ENCODE measurements around the gene HTRA2.
"Not testable (repeated sequence)": the region's sequence is repeated elsewhere in the genome, so short reads cannot be mapped to it uniquely, and the experiment has no call there.

Gene HTRA2

GRCh38 chr2:74482801-74483674 is 46.7 kb upstream of the HTRA2 start, which contains the start of the genes CCDC142 and TTC31:
TSS of gene CCDC142 (minus strand) at chr2:74482998. CDS start at chr2:74482837, 161 bp downstream.
TSS of gene TTC31 (plus strand) at chr2:74483081. CDS start at chr2:74483096, 15 bp downstream.
- Histone ChIP-seq H3K4me3 (ENCODE audit: low read length in 2 of 2) (peak within 1 kb of the TSS; percentile 81 to 85), H3K79me1 (ENCODE audit: low read depth, low read length) (peaks cover 12% of the 10 kb centered on the region), H4K91ac (ENCODE audit: low read depth, low read length, poor library complexity) (no peak within 1 kb of the TSS), H2BK12ac (ENCODE audit: low read length) (no peak within 1 kb of the TSS), H3K18ac (ENCODE audit: low read length) (peak within 1 kb of the TSS; percentile 99), H2AK5ac (ENCODE audit: low read depth, low read length) (peak within 1 kb of the TSS; percentile 91), H2AFZ (ENCODE audit: low read length) (peak within 1 kb of the TSS; percentile 93), H2BK5ac (ENCODE audit: low read length) (peak within 1 kb of the TSS; percentile 88), H2BK120ac (ENCODE audit: low read depth, low read length) (peak within 1 kb of the TSS; percentile 67), H4K8ac (ENCODE audit: low read depth, low read length) (peak within 1 kb of the TSS; percentile 78), H3K4me2 (ENCODE audit: insufficient read depth, low read length, poor library complexity, severe bottlenecking) (peak within 1 kb of the TSS; percentile 98), H3K9ac (ENCODE audit: low read depth, low read length, poor library complexity) (peak within 1 kb of the TSS; percentile 99), H3K4me1 (ENCODE audit: control insufficient read depth in 2 of 2, insufficient read depth in 1 of 2, low read depth in 1 of 2, low read length in 2 of 2) (peaks cover 9 to 14% of the 10 kb centered on the region in 2 donors), H3K14ac (ENCODE audit: low read length) (peak within 1 kb of the TSS; percentile 100), H3K23ac (ENCODE audit: low read depth, low read length, poor library complexity) (peak within 1 kb of the TSS; percentile 98), H3K4ac (ENCODE audit: low read length) (peak within 1 kb of the TSS; percentile 3), H3K27ac (replicated peaks; ENCODE audit: low read length) (peak within 1 kb of the TSS; percentile 75), H3K36me3 (replicated peaks in 1 of 2; ENCODE audit: control insufficient read depth in 2 of 2, insufficient read depth in 2 of 2, low read length in 2 of 2) (peaks cover 7 to 33% of the 10 kb centered on the region in 2 donors), H3K9me3 (replicated peaks in 1 of 2; ENCODE audit: control insufficient read depth in 2 of 2, insufficient read depth in 1 of 2, low read depth in 1 of 2, low read length in 2 of 2) (no peaks in the 10 kb centered on the region), H2BK15ac (ENCODE audit: low read length) (peak within 1 kb of the TSS; percentile 99), H3K27me3 (ENCODE audit: control insufficient read depth in 3 of 3, insufficient read depth in 3 of 3, low read depth in 1 of 3, low read length in 3 of 3) (no peaks in the 10 kb centered on the region)
- WGBS, 2 donors (ENCODE audit: extremely low coverage in 2 of 2, insufficient read length in 2 of 2, insufficient replicate concordance in 1 of 2) = no CpG with 5 or more reads among the region's 50 CpGs
- DNase-seq (ENCODE audit: low spot score) = peak; percentile 94

GRCh38 chr2:74483675-74484164 is 46.0 kb upstream of the HTRA2 start:
- Histone ChIP-seq H3K4me3 (ENCODE audit: low read length in 2 of 2) (peak overlapping the region; percentile 81 to 85), H3K4me1 (ENCODE audit: control insufficient read depth in 2 of 2, insufficient read depth in 1 of 2, low read depth in 1 of 2, low read length in 2 of 2) (peaks cover 9 to 14% of the 10 kb centered on the region in 2 donors), H2AFZ (ENCODE audit: low read length) (peak overlapping the region; percentile 93), H3K9ac (ENCODE audit: low read depth, low read length, poor library complexity) (peak overlapping the region; percentile 72), H3K4me2 (ENCODE audit: insufficient read depth, low read length, poor library complexity, severe bottlenecking) (peak overlapping the region; percentile 72), H3K27ac (replicated peaks; ENCODE audit: low read length) (peak overlapping the region; percentile 50), H3K79me1 (ENCODE audit: low read depth, low read length) (peaks cover 12% of the 10 kb centered on the region), H3K36me3 (replicated peaks in 1 of 2; ENCODE audit: control insufficient read depth in 2 of 2, insufficient read depth in 2 of 2, low read length in 2 of 2) (peaks cover 7 to 35% of the 10 kb centered on the region in 2 donors), H2BK5ac (ENCODE audit: low read length) (peak overlapping the region; percentile 88)
- H3K14ac ChIP-seq (ENCODE audit: low read length); H3K27me3 ChIP-seq (ENCODE audit: control insufficient read depth in 3 of 3, insufficient read depth in 3 of 3, low read depth in 1 of 3, low read length in 3 of 3); H4K8ac ChIP-seq (ENCODE audit: low read depth, low read length); H3K23ac ChIP-seq (ENCODE audit: low read depth, low read length, poor library complexity); H2BK12ac ChIP-seq (ENCODE audit: low read length); H3K9me3 ChIP-seq (replicated peaks in 1 of 2; ENCODE audit: control insufficient read depth in 2 of 2, insufficient read depth in 1 of 2, low read depth in 1 of 2, low read length in 2 of 2); H2BK120ac ChIP-seq (ENCODE audit: low read depth, low read length); H3K4ac ChIP-seq (ENCODE audit: low read length); H2AK5ac ChIP-seq (ENCODE audit: low read depth, low read length); H2BK15ac ChIP-seq (ENCODE audit: low read length); DNase-seq (ENCODE audit: low spot score); H4K91ac ChIP-seq (ENCODE audit: low read depth, low read length, poor library complexity); H3K18ac ChIP-seq (ENCODE audit: low read length): not testable (repeated sequence)
- no CpG with 5 or more reads among the region's 19 CpGs for WGBS, 2 donors (ENCODE audit: extremely low coverage in 2 of 2, insufficient read length in 2 of 2, insufficient replicate concordance in 1 of 2)

GRCh38 chr2:74486141-74486540 is 43.6 kb upstream of the HTRA2 start:
- DNase-seq (ENCODE audit: low spot score) = no peak
- Histone ChIP-seq H3K9ac (ENCODE audit: low read depth, low read length, poor library complexity) (no peak overlapping the region), H3K4me2 (ENCODE audit: insufficient read depth, low read length, poor library complexity, severe bottlenecking) (no peak overlapping the region), H3K9me3 (replicated peaks in 1 of 2; ENCODE audit: control insufficient read depth in 2 of 2, insufficient read depth in 1 of 2, low read depth in 1 of 2, low read length in 2 of 2) (no peaks in the 10 kb centered on the region), H2BK5ac (ENCODE audit: low read length) (no peak overlapping the region), H3K4ac (ENCODE audit: low read length) (no peak overlapping the region), H4K91ac (ENCODE audit: low read depth, low read length, poor library complexity) (no peak overlapping the region), H3K18ac (ENCODE audit: low read length) (no peak overlapping the region), H3K4me3 (ENCODE audit: low read length in 2 of 2) (no peak overlapping the region), H3K27ac (replicated peaks; ENCODE audit: low read length) (no peak overlapping the region), H3K27me3 (ENCODE audit: control insufficient read depth in 3 of 3, insufficient read depth in 3 of 3, low read depth in 1 of 3, low read length in 3 of 3) (no peaks in the 10 kb centered on the region), H2BK15ac (ENCODE audit: low read length) (no peak overlapping the region), H3K14ac (ENCODE audit: low read length) (no peak overlapping the region), H3K36me3 (replicated peaks in 1 of 2; ENCODE audit: control insufficient read depth in 2 of 2, insufficient read depth in 2 of 2, low read length in 2 of 2) (peaks cover 11 to 26% of the 10 kb centered on the region in 2 donors), H3K23ac (ENCODE audit: low read depth, low read length, poor library complexity) (no peak overlapping the region), H4K8ac (ENCODE audit: low read depth, low read length) (no peak overlapping the region), H3K4me1 (ENCODE audit: control insufficient read depth in 2 of 2, insufficient read depth in 1 of 2, low read depth in 1 of 2, low read length in 2 of 2) (peaks cover 7 to 10% of the 10 kb centered on the region in 2 donors), H2AK5ac (ENCODE audit: low read depth, low read length) (no peak overlapping the region), H2BK12ac (ENCODE audit: low read length) (no peak overlapping the region), H2BK120ac (ENCODE audit: low read depth, low read length) (no peak overlapping the region), H3K79me1 (ENCODE audit: low read depth, low read length) (peaks cover 12% of the 10 kb centered on the region), H2AFZ (ENCODE audit: low read length) (no peak overlapping the region)
- WGBS, 2 donors (ENCODE audit: extremely low coverage in 2 of 2, insufficient read length in 2 of 2, insufficient replicate concordance in 1 of 2) = no CpG with 5 or more reads among the region's 2 CpGs

Data from neuronal stem cell (in vitro differentiated cells).